Measurements from ENCODE around the gene ARMC2. TPM values are rescaled to one million over a fixed set of nuclear protein-coding genes. Genes with fewer than 3 reads are reported as not detected.
A peak's percentile ranks its signal among the peaks of the same experiment; 100 is the strongest.

ARMC2 gene
- total RNA-seq, 1 donor from 2014 or later: 8.3 TPM

DNA sequence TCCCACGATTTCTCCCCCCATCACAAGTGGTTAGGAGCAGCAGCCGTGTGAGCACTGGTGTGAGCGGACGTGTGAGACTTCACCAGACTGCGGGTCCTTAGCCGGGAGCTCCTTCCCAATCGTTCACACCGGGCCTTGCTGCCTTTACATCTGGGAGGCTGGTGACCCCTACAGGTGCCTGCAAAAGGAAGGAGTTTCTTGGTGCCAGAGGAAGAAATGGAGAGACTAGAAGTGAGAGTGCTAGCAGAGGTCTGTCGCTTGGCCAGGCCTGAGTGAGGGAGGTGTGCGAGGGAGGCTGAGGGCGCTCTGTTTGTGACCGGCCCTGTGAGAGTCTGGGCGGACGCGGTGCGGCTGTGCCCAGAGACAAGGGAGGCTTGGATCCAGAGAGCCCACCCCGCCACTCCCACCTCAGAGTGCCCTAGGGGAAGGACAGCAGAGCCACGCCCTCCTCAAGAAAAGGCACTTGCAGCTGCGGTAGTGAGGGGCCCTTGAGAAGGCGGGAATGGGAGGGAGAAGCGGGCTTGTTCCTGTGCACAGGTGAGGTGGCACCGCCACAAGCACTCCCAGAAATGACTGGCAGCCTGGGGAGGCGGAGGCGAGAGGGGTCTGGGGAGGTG, 10.0 kb upstream of the ARMC2 start:
- no peak for DNase-seq (ENCODE audit: low spot score)
- Mint-ChIP-seq H3K27ac (ENCODE audit: unreplicated experiment) (no peak overlapping the region), H3K36me3 (ENCODE audit: low read depth) (no peaks in the 10 kb centered on the region), H3K9me3 (ENCODE audit: low read depth) (no peaks in the 10 kb centered on the region), H3K4me1 (ENCODE audit: low read depth) (peaks cover 10% of the 10 kb centered on the region), H3K27me3 (ENCODE audit: low read depth) (peaks cover 6% of the 10 kb centered on the region), H3K4me3 (ENCODE audit: unreplicated experiment) (no peak overlapping the region)
- TF ChIP-seq, protein P1, sequence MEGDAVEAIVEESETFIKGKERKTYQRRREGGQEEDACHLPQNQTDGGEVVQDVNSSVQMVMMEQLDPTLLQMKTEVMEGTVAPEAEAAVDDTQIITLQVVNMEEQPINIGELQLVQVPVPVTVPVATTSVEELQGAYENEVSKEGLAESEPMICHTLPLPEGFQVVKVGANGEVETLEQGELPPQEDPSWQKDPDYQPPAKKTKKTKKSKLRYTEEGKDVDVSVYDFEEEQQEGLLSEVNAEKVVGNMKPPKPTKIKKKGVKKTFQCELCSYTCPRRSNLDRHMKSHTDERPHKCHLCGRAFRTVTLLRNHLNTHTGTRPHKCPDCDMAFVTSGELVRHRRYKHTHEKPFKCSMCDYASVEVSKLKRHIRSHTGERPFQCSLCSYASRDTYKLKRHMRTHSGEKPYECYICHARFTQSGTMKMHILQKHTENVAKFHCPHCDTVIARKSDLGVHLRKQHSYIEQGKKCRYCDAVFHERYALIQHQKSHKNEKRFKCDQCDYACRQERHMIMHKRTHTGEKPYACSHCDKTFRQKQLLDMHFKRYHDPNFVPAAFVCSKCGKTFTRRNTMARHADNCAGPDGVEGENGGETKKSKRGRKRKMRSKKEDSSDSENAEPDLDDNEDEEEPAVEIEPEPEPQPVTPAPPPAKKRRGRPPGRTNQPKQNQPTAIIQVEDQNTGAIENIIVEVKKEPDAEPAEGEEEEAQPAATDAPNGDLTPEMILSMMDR (IDR thresholded peaks at IDR 0.05): peak; percentile 53

DNA sequence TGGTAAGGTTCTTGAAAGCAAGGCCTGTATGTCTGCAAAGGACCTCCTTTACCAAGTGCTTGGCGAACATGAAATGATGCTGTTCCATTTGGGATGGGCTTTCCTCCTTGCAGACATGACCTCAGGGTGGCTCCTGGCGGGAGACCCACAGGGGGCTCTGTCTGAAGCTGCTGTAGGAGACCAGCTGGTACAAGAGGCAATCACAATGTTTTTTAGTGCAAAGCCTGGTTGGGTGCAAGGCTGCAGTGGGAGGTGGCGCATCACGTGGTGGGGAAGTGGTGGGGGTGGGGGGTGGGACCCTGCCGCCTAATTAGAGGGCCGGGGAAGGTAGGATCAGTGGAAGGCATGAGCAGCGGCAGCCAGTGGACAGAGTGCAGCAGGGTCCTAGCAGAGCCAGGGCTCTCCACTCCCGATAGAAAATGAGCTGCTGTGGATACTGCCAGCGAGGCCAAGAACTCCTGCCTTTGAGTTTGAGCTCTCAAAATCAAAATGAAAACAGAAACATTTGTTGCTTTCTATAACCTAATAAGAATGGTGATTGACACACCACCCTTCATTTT, 9.1 kb upstream of the ARMC2 start:
- peaks cover 6% of the 10 kb centered on the region for H3K27me3 Mint-ChIP-seq (ENCODE audit: low read depth)
- H3K4me3 Mint-ChIP-seq (ENCODE audit: unreplicated experiment): no peak overlapping the region

DNA sequence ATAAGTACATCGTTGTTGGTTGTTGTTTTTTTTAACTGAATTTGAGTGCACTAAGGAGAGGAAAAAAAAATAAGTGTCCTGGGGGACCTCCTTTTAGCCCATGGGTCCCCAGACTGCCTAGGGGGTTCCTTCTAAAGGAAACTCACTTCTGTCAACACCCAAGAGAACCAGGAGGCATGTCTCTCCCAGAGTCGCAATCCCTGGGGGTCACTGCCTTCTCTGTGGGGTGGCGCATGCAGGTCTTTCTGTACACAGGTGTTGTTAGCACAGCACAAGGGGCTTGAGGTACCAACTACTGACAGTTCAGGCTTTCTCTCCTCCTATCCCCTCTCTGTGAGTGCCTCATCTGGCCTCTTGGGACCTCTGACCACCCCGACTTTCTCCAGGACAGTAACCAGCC, 7.3 kb upstream of the ARMC2 start:
- no peak overlapping the region for H3K27ac Mint-ChIP-seq (ENCODE audit: unreplicated experiment)
- no peak overlapping the region for H3K4me3 Mint-ChIP-seq (ENCODE audit: unreplicated experiment)

More for the DNA sequence above, 9.1 kb upstream of the ARMC2 start:
- Mint-ChIP-seq H3K4me1 (ENCODE audit: low read depth) (peaks cover 10% of the 10 kb centered on the region), H3K27ac (ENCODE audit: unreplicated experiment) (no peak overlapping the region), H3K36me3 (ENCODE audit: low read depth) (no peaks in the 10 kb centered on the region), H3K9me3 (ENCODE audit: low read depth) (no peaks in the 10 kb centered on the region)
- TF ChIP-seq, protein P1 (IDR thresholded peaks at IDR 0.05): no peak
- no peak for DNase-seq (ENCODE audit: low spot score)

DNA sequence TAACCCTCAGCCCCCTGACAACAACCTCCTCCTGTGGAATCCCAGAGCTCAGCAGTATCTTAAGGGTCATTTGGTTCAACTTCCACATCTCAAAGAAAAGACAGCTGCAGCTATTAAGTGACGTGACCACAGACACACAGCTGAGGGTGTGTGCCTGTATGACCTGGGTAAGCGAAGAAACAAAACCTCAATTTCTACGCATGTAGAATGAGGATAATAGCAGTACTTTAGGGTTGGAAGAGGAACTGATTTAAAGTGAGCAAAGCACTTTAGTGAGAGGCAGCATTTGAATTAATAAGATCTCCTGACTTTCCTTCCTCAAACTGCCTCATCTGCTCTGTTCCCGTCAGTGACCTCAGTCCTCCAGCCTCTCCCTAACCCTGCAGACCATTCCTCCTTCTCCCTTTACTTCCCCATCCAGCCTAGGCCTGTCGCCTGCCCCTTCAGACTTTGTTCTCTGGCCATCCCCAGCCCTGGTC, 6.8 kb upstream of the ARMC2 start:
- Mint-ChIP-seq H3K36me3 (ENCODE audit: low read depth) (no peaks in the 10 kb centered on the region), H3K27ac (ENCODE audit: unreplicated experiment) (no peak overlapping the region), H3K9me3 (ENCODE audit: low read depth) (no peaks in the 10 kb centered on the region), H3K4me1 (ENCODE audit: low read depth) (peaks cover 10% of the 10 kb centered on the region), H3K27me3 (ENCODE audit: low read depth) (peaks cover 6% of the 10 kb centered on the region), H3K4me3 (ENCODE audit: unreplicated experiment) (no peak overlapping the region)
- TF ChIP-seq, protein P1 (IDR thresholded peaks at IDR 0.05): no peak
- DNase-seq (ENCODE audit: low spot score): no peak

More for the DNA sequence above, 7.3 kb upstream of the ARMC2 start:
- Mint-ChIP-seq H3K9me3 (ENCODE audit: low read depth) (no peaks in the 10 kb centered on the region), H3K4me1 (ENCODE audit: low read depth) (peaks cover 10% of the 10 kb centered on the region), H3K27me3 (ENCODE audit: low read depth) (peaks cover 6% of the 10 kb centered on the region), H3K36me3 (ENCODE audit: low read depth) (no peaks in the 10 kb centered on the region)
- no peak for DNase-seq (ENCODE audit: low spot score)
- TF ChIP-seq, protein P1 (IDR thresholded peaks at IDR 0.05): no peak

DNA sequence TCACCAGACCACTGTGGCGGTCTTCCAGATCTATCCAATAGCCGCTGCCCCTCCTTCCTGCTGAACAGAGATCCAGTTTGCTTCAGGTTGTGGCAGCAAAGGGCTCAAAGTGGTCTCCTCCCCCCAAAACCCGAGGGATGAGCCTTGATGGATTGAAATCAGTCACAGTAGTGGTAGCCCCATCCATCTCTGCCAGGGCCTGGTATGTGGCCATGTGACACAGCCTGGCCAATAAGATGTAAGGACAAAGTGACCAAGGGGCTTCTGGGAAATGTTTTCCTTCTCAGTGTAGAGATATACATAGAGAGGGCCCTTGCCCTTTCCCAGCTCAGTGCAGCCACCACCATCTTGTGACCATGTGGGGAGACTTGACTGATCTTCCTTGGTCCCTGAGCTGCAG, 4.1 kb upstream of the ARMC2 start:
- H3K27me3 Mint-ChIP-seq (ENCODE audit: low read depth): peaks cover 3% of the 10 kb centered on the region
- TF ChIP-seq, protein P1 (IDR thresholded peaks at IDR 0.05): no peak
- H3K4me3 Mint-ChIP-seq (ENCODE audit: unreplicated experiment): no peak overlapping the region
- no peak overlapping the region for H3K27ac Mint-ChIP-seq (ENCODE audit: unreplicated experiment)
- peaks cover 14% of the 10 kb centered on the region for H3K4me1 Mint-ChIP-seq (ENCODE audit: low read depth)
- DNase-seq (ENCODE audit: low spot score): no peak
- H3K36me3 Mint-ChIP-seq (ENCODE audit: low read depth): no peaks in the 10 kb centered on the region
- no peaks in the 10 kb centered on the region for H3K9me3 Mint-ChIP-seq (ENCODE audit: low read depth)
